Activated naive CD4-positive, alpha-beta T cell treated with anti-CD3 and anti-CD28 coated beads, Interleukin-2, amount 50 U/mL, for 72 hours (primary cell): ENCODE data around the gene GALR2. TPM values are rescaled to one million over a fixed set of nuclear protein-coding genes. Genes with fewer than 3 reads are reported as not detected.

Experiments
- ATAC-seq, 2 donors: fragments of 150-1000 bp; cut with Tn5 transposase; 2 replicates each; pipeline ENCODE4 v1.10.0; 2021; ENCODE audit warnings: mild to moderate bottlenecking in 2 of 2, moderate library complexity in 2 of 2
- DNase-seq, 2 donors: peaks; one replicate each; pipeline ENCODE4 v3.0.0; 2021 to 2022; ENCODE audit warnings: low spot score in 2 of 2
- H3K27ac Mint-ChIP-seq, 2 donors: one replicate each; pipeline ENCODE4 v1.8.0; 2022; ENCODE audit warnings: mild to moderate bottlenecking in 2 of 2, mixed read lengths in 2 of 2
- H3K36me3 Mint-ChIP-seq, 2 donors: one replicate each; pipeline ENCODE4 v1.8.0; 2022; ENCODE audit warnings: mixed read lengths in 2 of 2
- H3K9me3 Mint-ChIP-seq, 2 donors: one replicate each; pipeline ENCODE4 v1.8.0; 2022; ENCODE audit warnings: mixed read lengths in 2 of 2
- total RNA-seq, 2 donors: library from RNA; stranded (reverse); gene quantifications; one replicate each; pipeline ENCODE4 v1.2.3, GENCODE V29; 2022

Gene GALR2
- total RNA-seq, 2 donors from 2014 or later = 6.2 to 14.6 TPM

DNA sequence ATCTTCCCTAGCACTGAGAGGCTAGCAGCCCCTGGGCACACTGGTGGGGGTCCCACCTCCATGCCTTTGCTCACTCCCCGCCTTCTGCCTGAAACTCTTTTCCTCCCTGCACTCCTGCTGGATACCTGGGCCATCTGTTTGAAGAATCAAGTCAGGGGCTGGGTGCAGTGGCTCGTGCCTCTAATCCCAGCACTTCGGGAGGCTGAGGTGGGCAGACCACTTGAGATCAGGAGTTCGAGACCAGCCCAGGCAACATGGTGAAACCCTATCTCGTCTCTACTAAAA lies 50.8 kb downstream of the GALR2 start:
- H3K36me3 Mint-ChIP-seq = no peaks in the 10 kb centered on the region
- no peaks in the 10 kb centered on the region for H3K9me3 Mint-ChIP-seq
- H3K27ac Mint-ChIP-seq = no peak overlapping the region
- DNase-seq (no peak), ATAC-seq (no peak)

DNA sequence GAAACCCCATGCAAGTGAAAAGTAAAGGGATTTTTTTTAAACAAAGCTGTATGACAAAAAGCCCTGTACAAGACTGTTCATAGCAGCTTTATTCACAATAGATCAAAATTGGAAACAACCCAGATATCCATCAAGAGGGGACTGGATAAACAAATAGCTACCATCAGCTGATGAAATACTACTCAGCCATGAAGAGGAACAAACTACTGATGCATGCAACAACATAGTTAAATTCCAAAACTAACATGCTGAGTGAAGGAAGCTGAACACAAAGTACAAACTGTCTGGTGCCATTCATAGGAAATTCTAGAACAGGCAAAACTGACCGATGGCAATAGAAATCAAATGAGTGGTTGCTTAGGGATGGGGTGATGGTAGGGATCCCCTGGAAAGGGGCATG lies 51.3 kb downstream of the GALR2 start:
- no peak overlapping the region for H3K27ac Mint-ChIP-seq
- no peaks in the 10 kb centered on the region for H3K9me3 Mint-ChIP-seq
- no peak for DNase-seq
- no peak for ATAC-seq
- no peaks in the 10 kb centered on the region for H3K36me3 Mint-ChIP-seq

Other genes with a start within 250 kb of the GALR2 start
- gene UNC13D, start 230.4 kb upstream of the GALR2 start, total RNA-seq = 100 to 1,000 TPM; 128 to 143 TPM
- 100 to 1,000 TPM in 1 of 2 donors, 10 to 100 TPM in 1; 78.2 to 144 TPM for gene WBP2, start 219.4 kb upstream of the GALR2 start, total RNA-seq
- 10 to 100 TPM; 11.5 to 26.2 TPM for gene TRIM47, start 196.2 kb upstream of the GALR2 start, total RNA-seq
- gene TRIM65, start 177.8 kb upstream of the GALR2 start, total RNA-seq = 10 to 100 TPM; 16.2 to 31.9 TPM
- gene MRPL38, start 169.9 kb upstream of the GALR2 start, total RNA-seq = 100 to 1,000 TPM; 101 to 105 TPM
- 10 to 100 TPM; 13.3 to 20.6 TPM for gene FBF1, start 133.7 kb upstream of the GALR2 start, total RNA-seq
- 10 to 100 TPM; 31.3 to 42.1 TPM for gene ACOX1, start 95.6 kb upstream of the GALR2 start, total RNA-seq
- 10 to 100 TPM; 13.4 to 20.5 TPM for gene TEN1, start 95.5 kb upstream of the GALR2 start, total RNA-seq
- gene CDK3, start 73.9 kb upstream of the GALR2 start, total RNA-seq = 1 to 10 TPM; 6.9 to 8.3 TPM
- 1 to 10 TPM in 1 of 2 donors, under 1 TPM in 1; 0.34 to 1.5 TPM for gene EVPL, start 47.5 kb upstream of the GALR2 start, total RNA-seq
- gene SRP68, start 2.3 kb upstream of the GALR2 start, total RNA-seq = 100 to 1,000 TPM in 1 of 2 donors, 10 to 100 TPM in 1; 78.8 to 162 TPM
- gene ZACN, start 4.4 kb downstream of the GALR2 start, total RNA-seq = 10 to 100 TPM in 1 of 2 donors, 1 to 10 TPM in 1; 6.8 to 15.7 TPM
- 10 to 100 TPM; 85.0 to 91.9 TPM for gene EXOC7, start 29.0 kb downstream of the GALR2 start, total RNA-seq
- under 1 TPM; 0.46 to 0.56 TPM for gene FOXJ1, start 66.5 kb downstream of the GALR2 start, total RNA-seq
- gene RNF157, start 165.7 kb downstream of the GALR2 start, total RNA-seq = 10 to 100 TPM; 22.0 to 35.1 TPM
- 100 to 1,000 TPM; 262 to 294 TPM for gene UBALD2, start 190.6 kb downstream of the GALR2 start, total RNA-seq
- 1 to 10 TPM in 1 of 2 donors, under 1 TPM in 1; 0.46 to 1.8 TPM for gene QRICH2, start 233.5 kb downstream of the GALR2 start, total RNA-seq